Measurements from ENCODE around the gene SEMA4C.

SEMA4C gene, protein sequence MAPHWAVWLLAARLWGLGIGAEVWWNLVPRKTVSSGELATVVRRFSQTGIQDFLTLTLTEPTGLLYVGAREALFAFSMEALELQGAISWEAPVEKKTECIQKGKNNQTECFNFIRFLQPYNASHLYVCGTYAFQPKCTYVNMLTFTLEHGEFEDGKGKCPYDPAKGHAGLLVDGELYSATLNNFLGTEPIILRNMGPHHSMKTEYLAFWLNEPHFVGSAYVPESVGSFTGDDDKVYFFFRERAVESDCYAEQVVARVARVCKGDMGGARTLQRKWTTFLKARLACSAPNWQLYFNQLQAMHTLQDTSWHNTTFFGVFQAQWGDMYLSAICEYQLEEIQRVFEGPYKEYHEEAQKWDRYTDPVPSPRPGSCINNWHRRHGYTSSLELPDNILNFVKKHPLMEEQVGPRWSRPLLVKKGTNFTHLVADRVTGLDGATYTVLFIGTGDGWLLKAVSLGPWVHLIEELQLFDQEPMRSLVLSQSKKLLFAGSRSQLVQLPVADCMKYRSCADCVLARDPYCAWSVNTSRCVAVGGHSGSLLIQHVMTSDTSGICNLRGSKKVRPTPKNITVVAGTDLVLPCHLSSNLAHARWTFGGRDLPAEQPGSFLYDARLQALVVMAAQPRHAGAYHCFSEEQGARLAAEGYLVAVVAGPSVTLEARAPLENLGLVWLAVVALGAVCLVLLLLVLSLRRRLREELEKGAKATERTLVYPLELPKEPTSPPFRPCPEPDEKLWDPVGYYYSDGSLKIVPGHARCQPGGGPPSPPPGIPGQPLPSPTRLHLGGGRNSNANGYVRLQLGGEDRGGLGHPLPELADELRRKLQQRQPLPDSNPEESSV

DNA sequence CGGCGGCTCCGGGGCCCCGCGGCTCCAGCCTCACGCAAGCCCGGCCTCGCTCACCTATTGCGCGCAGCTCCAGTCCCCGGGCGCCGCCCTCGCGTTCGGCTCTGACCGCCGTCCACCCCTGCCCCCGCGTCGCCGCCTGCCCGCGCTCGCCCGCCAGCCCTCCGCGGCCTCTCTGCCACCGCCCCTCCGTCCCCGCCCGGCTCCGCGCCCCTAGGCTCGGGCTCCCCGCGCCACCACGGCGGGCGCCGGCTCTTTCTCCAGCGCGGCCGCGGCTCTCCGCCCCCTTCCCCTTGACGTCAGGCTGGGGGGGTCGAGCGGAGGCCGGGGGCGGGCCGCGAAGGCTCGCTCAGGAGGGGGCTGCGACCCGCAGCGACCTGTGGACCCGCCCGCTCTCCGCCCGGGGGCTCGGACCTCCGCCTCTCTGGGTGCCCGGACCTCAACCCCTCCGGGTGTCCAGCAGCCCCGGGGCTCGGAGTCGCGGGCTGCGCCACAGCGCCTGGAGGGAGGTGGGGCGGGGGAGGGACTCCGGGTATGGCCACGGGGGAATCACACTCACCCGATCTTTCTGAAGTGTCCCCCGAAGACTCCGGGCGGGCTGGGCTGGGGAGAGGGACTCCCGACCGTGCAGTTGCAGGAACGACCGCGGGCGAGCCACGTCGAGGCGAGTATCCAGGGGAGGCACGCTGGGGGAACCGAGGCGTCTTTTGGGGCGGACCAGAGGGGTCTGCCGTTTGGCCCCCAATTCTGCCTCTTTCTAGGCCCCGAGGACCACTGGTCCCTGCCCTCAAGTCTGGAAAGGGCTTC, at the start of gene SEMA4C:
TSS of gene SEMA4C (minus strand) at position 259 of the 804 bp plus-strand sequence. CDS start 2,194 bp downstream, outside the sequence.
- no peak for TF ChIP-seq ZNF274 (IDR thresholded peaks at IDR 0.05; ENCODE audit: low read depth, low read length)
- peak within 1 kb of the TSS; percentile 77 for H3K4me3 ChIP-seq (ENCODE audit: low read length)

DNA sequence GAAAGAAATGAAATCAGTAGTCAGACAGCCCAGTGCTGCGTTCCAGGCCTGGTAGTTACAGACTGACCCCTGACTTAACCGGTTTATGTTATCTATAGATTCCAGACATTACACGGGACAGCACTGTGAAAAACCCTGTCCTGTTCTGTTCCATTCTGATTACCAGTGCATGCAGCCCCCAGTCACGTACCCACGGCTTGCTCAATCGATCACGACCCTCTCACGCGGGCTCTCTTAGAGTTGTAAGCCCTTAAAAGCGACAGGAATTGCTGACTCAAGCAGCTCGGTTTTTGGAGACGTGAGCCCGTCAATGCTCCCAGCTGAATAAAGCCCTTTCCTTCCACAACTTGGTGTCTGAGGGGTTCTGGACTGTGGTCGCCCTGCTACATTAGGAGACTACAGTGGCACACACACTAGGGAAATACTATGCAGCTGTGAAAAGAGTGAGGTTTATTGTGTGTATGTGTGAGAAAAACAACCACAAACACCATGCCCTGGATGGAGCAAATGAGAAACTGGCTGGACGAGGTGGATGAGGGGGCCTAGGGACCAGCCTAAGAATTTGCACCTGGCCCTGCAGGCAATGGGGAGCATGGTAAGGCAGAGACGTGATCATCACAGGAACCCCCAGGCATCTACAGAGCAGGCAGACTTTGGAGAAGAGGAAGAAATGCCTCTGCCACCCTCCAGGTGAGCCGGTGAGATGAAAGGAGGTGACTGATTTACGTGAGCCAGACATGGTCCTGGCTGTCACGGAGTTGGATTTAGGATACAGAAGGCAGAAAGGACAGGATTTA, 49.1 kb upstream of the SEMA4C start:
- no peak for TF ChIP-seq ZNF274 (IDR thresholded peaks at IDR 0.05; ENCODE audit: low read depth, low read length)

DNA sequence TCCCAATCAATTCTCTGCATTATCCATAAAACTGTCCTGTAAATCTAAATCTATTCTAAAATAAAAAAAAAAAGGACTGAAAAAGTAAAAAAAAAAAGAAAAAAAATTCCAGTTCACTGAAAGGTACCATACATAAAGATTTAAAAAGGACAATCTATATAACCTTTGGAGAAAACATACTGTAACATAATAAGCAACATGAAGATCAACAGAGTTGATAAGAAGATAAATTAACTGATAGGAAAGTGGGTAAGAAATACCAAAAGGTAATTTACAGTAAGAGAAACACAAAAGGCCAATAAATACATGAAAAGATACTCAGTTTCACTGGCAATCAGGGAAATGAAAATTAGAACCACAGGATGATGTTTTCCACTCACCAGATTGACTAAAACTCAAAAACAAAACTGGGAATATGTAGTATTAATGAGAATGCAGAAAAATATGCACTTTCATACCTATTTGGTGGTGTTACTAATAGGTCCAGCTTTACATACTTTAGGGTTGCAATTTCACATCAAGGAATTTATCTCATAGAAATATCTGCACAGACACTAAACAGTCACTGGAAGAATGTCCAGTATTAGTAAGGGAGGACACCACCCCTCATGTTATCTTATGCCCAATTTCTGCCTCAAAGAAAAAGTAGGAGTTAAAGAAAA, 48.3 kb upstream of the SEMA4C start:
- TF ChIP-seq ZNF274 (IDR thresholded peaks at IDR 0.05; ENCODE audit: low read depth, low read length), result no peak
- H3K4me3 ChIP-seq (ENCODE audit: low read length), result no peak overlapping the region

More for the DNA sequence above, 49.1 kb upstream of the SEMA4C start:
- H3K4me3 ChIP-seq (ENCODE audit: low read length), result no peak overlapping the region

DNA sequence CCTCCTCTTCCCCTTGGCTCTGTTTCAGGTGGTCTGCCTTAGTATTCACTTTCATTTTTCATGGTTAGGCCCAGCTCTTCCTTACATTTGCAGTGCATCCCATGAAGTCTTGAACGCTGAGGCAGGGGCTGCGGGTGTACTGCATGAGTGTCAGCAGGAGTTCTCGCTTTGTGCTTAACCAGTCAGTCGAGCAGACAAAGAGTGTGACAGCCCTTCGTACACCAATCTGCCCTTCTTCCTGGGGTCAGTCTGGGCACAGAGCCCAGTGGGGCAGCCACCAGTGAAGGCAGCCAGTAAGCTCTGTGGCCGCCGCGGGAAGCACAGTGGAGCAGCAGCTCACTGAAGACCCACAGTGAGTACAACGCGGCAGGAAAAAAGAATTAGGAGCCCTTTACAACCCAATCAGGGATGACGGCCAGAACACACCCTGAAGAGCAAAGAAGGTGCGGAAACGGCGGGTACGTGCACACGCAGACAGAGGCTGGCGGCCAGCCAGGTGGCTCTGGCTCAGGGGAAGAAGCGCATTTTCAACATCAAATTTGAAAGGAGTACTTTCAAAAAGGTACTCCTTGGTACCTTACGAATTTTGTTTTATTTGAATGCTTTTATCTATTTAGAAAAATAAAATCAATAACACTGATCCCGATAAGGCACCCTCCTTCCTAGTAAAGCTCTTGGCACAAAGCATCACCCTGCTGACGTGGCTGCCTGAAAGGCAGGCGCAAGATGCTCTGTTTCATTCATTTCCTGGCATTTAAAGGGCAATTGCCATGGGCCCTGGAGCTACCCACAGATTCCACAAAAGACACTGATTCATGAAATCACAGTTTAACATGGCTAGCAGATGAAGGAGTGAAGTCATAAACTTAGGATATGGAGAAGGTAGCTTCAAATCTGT, 47.0 kb upstream of the SEMA4C start:
- no peak overlapping the region for H3K4me3 ChIP-seq (ENCODE audit: low read length)
- TF ChIP-seq ZNF274 (IDR thresholded peaks at IDR 0.05; ENCODE audit: low read depth, low read length), result peak; percentile 44; the same call in 1 of the 2 replicates

DNA sequence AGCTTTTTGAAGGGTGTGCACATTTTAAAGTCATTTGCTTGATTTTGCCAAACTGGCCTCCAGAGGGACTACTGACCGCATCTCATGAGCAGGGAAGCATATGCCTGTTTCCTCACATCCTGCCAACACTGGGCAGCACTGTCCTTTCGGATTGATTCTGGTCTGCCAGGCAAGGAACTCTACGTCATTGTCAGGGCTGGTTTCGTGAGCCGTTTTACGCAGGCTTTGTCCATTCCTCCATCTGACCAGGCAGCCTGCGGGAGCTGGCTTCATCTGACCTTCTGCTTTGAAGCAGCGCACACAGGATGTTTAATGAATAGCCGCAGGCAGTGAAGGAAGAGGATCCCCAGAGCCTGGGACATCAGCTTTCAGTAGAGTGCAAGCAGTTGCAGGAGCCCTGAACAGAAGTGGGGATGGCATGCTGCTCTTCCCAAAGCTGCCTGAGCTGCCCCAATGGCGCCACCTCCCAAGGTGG, 46.3 kb upstream of the SEMA4C start:
- no peak for TF ChIP-seq ZNF274 (IDR thresholded peaks at IDR 0.05; ENCODE audit: low read depth, low read length)
- H3K4me3 ChIP-seq (ENCODE audit: low read length), result no peak overlapping the region

DNA sequence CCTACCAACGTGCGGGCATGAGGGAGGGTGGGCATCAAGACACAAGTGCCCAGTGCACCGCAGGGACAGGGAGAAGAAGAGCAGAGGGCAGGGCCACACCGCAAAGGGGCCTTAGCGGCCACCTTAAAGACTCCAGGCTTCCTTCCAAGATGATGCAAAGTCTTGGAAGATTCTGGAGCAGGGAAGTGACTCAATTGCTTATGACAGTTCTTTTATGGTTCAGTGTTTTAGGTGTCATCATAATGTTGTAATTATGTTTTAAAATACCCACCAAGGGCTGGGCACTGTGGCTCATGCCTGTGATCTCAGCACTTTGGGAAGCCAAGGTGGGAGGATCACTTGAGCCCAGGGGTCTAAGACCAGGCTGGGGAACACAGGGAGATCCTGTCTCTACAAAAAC, 44.5 kb upstream of the SEMA4C start:
- TF ChIP-seq ZNF274 (IDR thresholded peaks at IDR 0.05; ENCODE audit: low read depth, low read length), result no peak

DNA sequence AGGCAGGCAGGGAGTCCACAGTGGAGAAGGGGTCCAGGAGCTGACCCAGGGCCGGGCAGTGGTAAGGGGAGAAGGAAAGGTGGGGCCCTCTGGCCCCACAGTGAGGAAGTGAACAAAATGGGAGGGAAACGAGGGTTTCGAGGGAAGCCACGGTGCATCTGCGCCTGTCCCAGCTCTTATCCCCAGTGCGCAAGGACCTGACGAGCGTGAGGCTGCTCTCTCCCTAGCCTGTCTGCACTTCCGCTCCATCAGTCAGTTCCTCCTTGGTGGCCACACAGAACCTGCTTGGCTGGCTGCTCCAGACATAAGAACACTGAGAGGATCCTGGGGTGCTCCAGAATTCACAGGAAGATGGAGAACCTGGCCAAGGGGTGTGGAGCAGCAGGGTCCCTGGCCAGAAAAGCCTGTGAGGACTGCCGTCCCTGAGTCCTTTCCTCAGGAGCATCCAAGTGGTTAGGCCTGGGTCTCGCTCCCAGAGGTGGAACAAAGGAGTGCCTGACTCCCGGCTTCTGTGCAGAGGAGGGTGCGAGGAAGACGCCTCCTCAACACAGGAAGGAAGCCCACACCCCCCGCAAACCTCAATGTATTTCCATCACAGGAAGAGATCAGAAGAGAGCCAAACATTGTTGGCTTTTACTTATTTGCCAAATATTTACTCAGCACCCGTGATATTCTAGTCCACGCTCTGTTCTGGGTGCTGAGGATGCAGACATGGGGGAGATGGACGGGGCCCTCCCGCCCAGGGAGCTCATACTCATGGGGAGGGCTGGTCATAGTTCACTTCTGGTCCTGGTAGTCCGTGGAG, 43.7 kb upstream of the SEMA4C start:
- no peak overlapping the region for H3K4me3 ChIP-seq (ENCODE audit: low read length)
- no peak for TF ChIP-seq ZNF274 (IDR thresholded peaks at IDR 0.05; ENCODE audit: low read depth, low read length)

More for the DNA sequence above, 44.5 kb upstream of the SEMA4C start:
- no peak overlapping the region for H3K4me3 ChIP-seq (ENCODE audit: low read length)

DNA sequence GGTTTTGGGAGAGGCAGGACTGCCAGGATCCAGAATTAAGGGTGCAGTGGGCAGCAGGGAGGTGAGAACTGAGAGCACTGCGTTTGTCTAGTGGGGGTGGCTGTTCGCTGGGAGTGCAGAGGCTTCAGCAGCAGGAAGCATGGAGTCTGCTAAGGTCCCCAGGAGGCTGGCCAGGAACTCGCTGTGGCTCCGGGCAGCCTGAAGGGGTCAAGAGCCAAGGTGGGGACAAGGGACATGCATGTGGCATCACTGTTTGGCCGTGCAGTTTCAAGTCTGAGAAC, 43.2 kb upstream of the SEMA4C start:
- no peak for TF ChIP-seq ZNF274 (IDR thresholded peaks at IDR 0.05; ENCODE audit: low read depth, low read length)
- H3K4me3 ChIP-seq (ENCODE audit: low read length), result no peak overlapping the region

DNA sequence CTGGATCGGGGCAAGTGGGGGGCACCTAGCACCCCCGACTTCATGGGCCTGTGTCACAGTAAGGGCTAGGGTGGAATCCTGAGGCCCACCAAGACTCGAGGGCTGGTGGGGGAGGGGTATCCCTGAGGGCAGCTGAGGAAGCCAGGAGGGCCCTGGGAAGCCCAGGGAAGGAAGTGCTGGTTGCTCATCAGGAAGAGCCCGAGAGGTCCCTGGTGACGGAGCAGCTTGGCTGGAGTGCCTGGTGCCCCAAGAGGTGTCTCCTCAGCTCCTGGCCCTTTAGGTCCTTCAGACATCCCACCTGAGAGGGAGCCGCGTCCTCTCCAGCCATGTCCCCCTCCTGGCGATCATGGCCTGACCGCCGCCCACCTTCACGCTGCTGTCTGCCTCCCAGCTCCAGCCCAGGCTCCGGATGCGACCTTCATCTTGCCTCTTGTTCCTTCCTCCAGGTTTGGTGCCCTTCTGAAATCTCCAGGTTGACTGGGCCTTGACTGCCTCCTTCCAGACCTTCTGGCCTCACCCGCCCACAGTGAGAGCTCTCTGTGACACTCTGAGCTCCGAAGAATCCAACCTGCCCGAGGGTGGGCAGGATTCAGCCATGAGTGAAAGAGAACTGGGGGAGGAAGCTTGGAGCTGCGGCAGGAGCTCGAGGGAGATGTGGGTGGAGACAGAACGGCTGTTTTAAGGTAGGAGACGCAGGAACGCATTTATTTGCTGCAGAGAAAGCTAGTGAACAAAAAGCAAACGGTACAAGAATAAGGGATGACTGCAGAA, 42.7 kb upstream of the SEMA4C start:
- H3K4me3 ChIP-seq (ENCODE audit: low read length), result no peak overlapping the region
- TF ChIP-seq ZNF274 (IDR thresholded peaks at IDR 0.05; ENCODE audit: low read depth, low read length), result no peak

DNA sequence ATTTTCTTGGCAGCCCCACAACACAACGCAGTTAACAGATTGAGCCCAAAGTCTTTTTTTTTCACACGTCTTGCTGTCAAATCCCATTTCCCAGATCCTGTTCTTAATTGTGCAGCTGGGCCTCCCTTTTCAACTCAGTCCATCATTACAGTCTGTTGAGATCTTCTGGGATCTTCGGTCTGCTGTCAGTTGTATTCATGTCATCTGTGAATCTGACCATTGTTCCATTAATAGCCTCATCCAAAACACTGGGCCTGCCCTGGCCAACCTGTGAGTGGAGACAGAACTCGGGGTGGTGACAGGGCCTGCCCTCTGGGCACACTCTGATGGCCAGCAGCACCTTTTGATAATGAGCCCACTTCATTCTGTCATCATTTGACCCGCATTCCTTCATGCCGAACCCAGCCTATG, 39.7 kb upstream of the SEMA4C start:
- no peak overlapping the region for H3K4me3 ChIP-seq (ENCODE audit: low read length)
- no peak for TF ChIP-seq ZNF274 (IDR thresholded peaks at IDR 0.05; ENCODE audit: low read depth, low read length)
